HEK293T (cell line): ENCODE measurements around the gene PDE4B.

Experiments used
- CTCF ChIA-PET: fragments of 350-600 bp; formaldehyde crosslinking; extraction: SDS; loops from one replicate; lab custom pipeline; 2021; ENCODE audit warnings: antibody characterized with exemption, inconsistent platforms; lab: Yijun Ruan, JAX
- POLR2A ChIA-PET: fragments of 350-600 bp; formaldehyde crosslinking; extraction: SDS; loops from one replicate; lab custom pipeline; 2020; ENCODE audit warnings: antibody characterized with exemption, inconsistent platforms; lab: Yijun Ruan, JAX
- DNase-seq: peaks from one replicate; pipeline ENCODE4 v3.0.0; 2012; ENCODE audit warnings: mixed read lengths; ENCODE audit errors: extremely low spot score
- ARNT ChIP-seq: fragments of 450-650 bp; IDR thresholded peaks from 2 replicates; pipeline ENCODE4 v1.6.1; 2017; ENCODE audit warnings: mild to moderate bottlenecking
- BHLHE40 ChIP-seq: fragments of 450-650 bp; IDR thresholded peaks from 2 replicates; pipeline ENCODE4 v1.6.1; 2016; ENCODE audit warnings: mild to moderate bottlenecking, moderate library complexity, borderline replicate concordance
- CTBP1 ChIP-seq: fragments of 450-650 bp; IDR thresholded peaks from 2 replicates; pipeline ENCODE4 v1.6.1; 2016; ENCODE audit warnings: borderline replicate concordance
- ELF4 ChIP-seq: fragments of 450-650 bp; IDR thresholded peaks from 2 replicates; pipeline ENCODE4 v1.6.1; 2017; ENCODE audit warnings: antibody characterized with exemption
- FOXA1 ChIP-seq: fragments of 450-650 bp; IDR thresholded peaks from 2 replicates; pipeline ENCODE4 v1.6.1; 2016; ENCODE audit warnings: mild to moderate bottlenecking
- FOXK2 ChIP-seq: fragments of 450-650 bp; IDR thresholded peaks from 2 replicates; pipeline ENCODE4 v1.6.1; 2016; ENCODE audit warnings: mild to moderate bottlenecking
- FOXM1 ChIP-seq: fragments of 450-650 bp; IDR thresholded peaks from 2 replicates; pipeline ENCODE4 v1.6.1; 2017; ENCODE audit warnings: mild to moderate bottlenecking, borderline replicate concordance
- HDGF ChIP-seq: fragments of 450-650 bp; IDR thresholded peaks from 2 replicates; pipeline ENCODE4 v1.6.1; 2017; ENCODE audit warnings: antibody characterized with exemption, borderline replicate concordance
- L3MBTL2 ChIP-seq: fragments of 450-650 bp; conservative IDR thresholded peaks from 2 replicates; pipeline ENCODE4 v1.6.1; 2016; ENCODE audit warnings: mild to moderate bottlenecking
- LEF1 ChIP-seq: fragments of 450-650 bp; IDR thresholded peaks from 2 replicates; pipeline ENCODE4 v1.6.1; 2017; ENCODE audit warnings: mild to moderate bottlenecking, borderline replicate concordance
- NFRKB ChIP-seq: fragments of 450-650 bp; IDR thresholded peaks from 2 replicates; pipeline ENCODE4 v1.6.1; 2016; ENCODE audit warnings: mild to moderate bottlenecking, moderate library complexity
- PKNOX1 ChIP-seq: fragments of 450-650 bp; IDR thresholded peaks from 2 replicates; pipeline ENCODE4 v1.6.1; 2016
- SP1 ChIP-seq: fragments of 450-650 bp; IDR thresholded peaks from 2 replicates; pipeline ENCODE4 v1.6.1; 2017
- SUZ12 ChIP-seq: fragments of 450-650 bp; IDR thresholded peaks from 2 replicates; pipeline ENCODE4 v1.6.1; 2016; ENCODE audit warnings: mild to moderate bottlenecking
- TARDBP ChIP-seq: fragments of 450-650 bp; IDR thresholded peaks from 2 replicates; pipeline ENCODE4 v1.6.1; 2016
- ZNF384 ChIP-seq: fragments of 450-650 bp; IDR thresholded peaks from 2 replicates; pipeline ENCODE4 v1.6.1; 2016

The PDE4B gene

GRCh38 chr1:66333466-66334199 is 540.9 kb downstream of the PDE4B start:
- no peak for DNase-seq
- POLR2A ChIA-PET = no interaction called here
- CTCF ChIA-PET = interaction anchor here (1.2 kb wide), 1 partner anchor 63 kb away, joined by 3 read pairs; no protein-coding TSS in a partner anchor
- TF ChIP-seq ELF4 = no peak
- no peak for TF ChIP-seq FOXM1
- no peak for TF ChIP-seq SUZ12
- TF ChIP-seq NFRKB = no peak
- no peak for TF ChIP-seq BHLHE40

- TF ChIP-seq CTBP1 (no peak), L3MBTL2 (no peak), HDGF (no peak), SP1 (no peak), ARNT (no peak), FOXM1 (no peak), TARDBP (no peak), LEF1 (no peak), BHLHE40 (no peak), SUZ12 (no peak), ZNF384 (no peak), PKNOX1 (no peak), FOXK2 (no peak), ELF4 (no peak), NFRKB (no peak), FOXA1 (no peak)
- ChIA-PET POLR2A (no interaction called here), CTCF (no interaction called here)
- no peak for DNase-seq
These were observed 541.6 kb downstream of the PDE4B start for GRCh38 chr1:66334318-66334717.

- no peak for DNase-seq
- ChIA-PET CTCF (interaction anchor here (0.6 kb wide), 1 partner anchor 82 kb away, joined by 3 read pairs; no protein-coding TSS in a partner anchor), POLR2A (no interaction called here)
- TF ChIP-seq ZNF384 (no peak), HDGF (no peak), BHLHE40 (no peak), ELF4 (no peak), TARDBP (no peak)
These were observed 542.4 kb downstream of the PDE4B start for GRCh38 chr1:66335125-66335524.

GRCh38 chr1:66335859-66336640 is 543.4 kb downstream of the PDE4B start:
- POLR2A ChIA-PET = no interaction called here

GRCh38 chr1:66336641-66336990 is 543.9 kb downstream of the PDE4B start:
- TF ChIP-seq FOXA1 (no peak), LEF1 (no peak), CTBP1 (no peak), TARDBP (no peak), FOXK2 (no peak), ELF4 (no peak), HDGF (no peak), PKNOX1 (no peak), BHLHE40 (no peak), FOXM1 (no peak), SP1 (no peak), ARNT (no peak), SUZ12 (no peak), NFRKB (no peak), ZNF384 (no peak), L3MBTL2 (no peak)
- POLR2A ChIA-PET = no interaction called here
- CTCF ChIA-PET = no interaction called here
- DNase-seq = no peak

More at GRCh38 chr1:66335859-66336640, 543.4 kb downstream of the PDE4B start:
- CTCF ChIA-PET = interaction anchor here (0.6 kb wide), 1 partner anchor 83 kb away, joined by 3 read pairs; no protein-coding TSS in a partner anchor
- DNase-seq = no peak
- TF ChIP-seq BHLHE40 (no peak), NFRKB (no peak), ELF4 (no peak), FOXM1 (no peak), SUZ12 (no peak)

GRCh38 chr1:66337249-66337648 is 544.6 kb downstream of the PDE4B start:
- TF ChIP-seq PKNOX1 (no peak), BHLHE40 (no peak), ELF4 (no peak), ZNF384 (no peak), HDGF (no peak), FOXK2 (no peak), NFRKB (no peak), TARDBP (no peak), LEF1 (no peak), SUZ12 (no peak), FOXM1 (no peak), FOXA1 (no peak), CTBP1 (no peak)
- DNase-seq = no peak
- POLR2A ChIA-PET = no interaction called here
- CTCF ChIA-PET = no interaction called here
